Measurements from ENCODE around the gene OR6S1. TPM values are rescaled to one million over a fixed set of nuclear protein-coding genes. Genes with fewer than 3 reads are reported as not detected.
A peak's percentile ranks its signal among the peaks of the same experiment; 100 is the strongest.

The OR6S1 gene
- total and polyA plus RNA-seq, 2 of the 8 experiments (the other 6 are each of a cell fraction or from before 2014, with no cell fraction given), result not detected

DNA sequence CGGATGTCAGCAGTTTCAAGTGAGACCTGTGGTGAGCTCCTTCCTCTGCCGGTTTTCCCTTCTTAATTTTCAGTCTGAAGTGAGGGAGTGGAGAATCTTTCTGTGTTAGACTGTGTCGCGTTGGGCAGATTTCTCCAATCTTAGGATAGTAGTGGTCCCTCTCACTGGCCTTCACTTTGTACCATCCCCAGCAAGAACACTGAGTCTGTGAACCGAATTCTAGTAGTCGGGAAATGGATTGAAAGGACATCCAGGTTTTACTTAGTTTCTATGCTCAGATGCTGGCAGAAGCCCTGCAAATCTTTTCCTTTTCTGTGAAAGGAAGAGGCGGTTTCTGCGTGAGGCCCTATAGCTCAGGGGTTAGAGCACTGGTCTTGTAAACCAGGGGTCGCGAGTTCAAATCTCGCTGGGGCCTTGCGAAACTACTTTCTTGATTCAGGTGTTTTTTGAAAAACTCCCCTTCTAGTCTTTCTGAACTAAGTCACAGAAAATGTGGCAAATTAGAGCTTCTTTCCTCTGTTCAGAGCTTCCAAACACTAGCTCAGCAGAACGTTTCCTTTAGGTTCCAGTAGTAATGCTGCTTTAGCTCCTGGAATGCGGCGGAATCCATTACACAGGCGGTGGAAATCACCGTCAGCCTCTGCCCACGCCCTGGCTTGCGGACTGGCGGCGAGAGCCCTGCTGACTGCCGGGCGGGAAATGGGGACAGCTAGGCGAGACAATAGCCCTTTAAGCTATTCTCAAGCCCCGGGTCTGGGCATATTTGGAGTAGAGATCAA lies 40.0 kb upstream of the OR6S1 start (continued):
- TF ChIP-seq, protein P1, sequence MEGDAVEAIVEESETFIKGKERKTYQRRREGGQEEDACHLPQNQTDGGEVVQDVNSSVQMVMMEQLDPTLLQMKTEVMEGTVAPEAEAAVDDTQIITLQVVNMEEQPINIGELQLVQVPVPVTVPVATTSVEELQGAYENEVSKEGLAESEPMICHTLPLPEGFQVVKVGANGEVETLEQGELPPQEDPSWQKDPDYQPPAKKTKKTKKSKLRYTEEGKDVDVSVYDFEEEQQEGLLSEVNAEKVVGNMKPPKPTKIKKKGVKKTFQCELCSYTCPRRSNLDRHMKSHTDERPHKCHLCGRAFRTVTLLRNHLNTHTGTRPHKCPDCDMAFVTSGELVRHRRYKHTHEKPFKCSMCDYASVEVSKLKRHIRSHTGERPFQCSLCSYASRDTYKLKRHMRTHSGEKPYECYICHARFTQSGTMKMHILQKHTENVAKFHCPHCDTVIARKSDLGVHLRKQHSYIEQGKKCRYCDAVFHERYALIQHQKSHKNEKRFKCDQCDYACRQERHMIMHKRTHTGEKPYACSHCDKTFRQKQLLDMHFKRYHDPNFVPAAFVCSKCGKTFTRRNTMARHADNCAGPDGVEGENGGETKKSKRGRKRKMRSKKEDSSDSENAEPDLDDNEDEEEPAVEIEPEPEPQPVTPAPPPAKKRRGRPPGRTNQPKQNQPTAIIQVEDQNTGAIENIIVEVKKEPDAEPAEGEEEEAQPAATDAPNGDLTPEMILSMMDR (IDR thresholded peaks at IDR 0.05; ENCODE audit: control extremely low read depth in 1 of 3, insufficient read depth in 1 of 3, low read depth in 1 of 3, low read length in 3 of 3), result no peak
- TF ChIP-seq CBX5 (IDR thresholded peaks at IDR 0.05; ENCODE audit: low read depth, low read length) (no peak), POLR2AphosphoS5 (IDR thresholded peaks at IDR 0.05; ENCODE audit: low read depth, low read length) (no peak), CREB1 (IDR thresholded peaks at IDR 0.05) (no peak), RBBP5 (IDR thresholded peaks at IDR 0.05; ENCODE audit: borderline replicate concordance, low read depth, low read length) (0 out of 2 replicates have a peak, but pooled peaks have one; percentile 58), TBP (IDR thresholded peaks at IDR 0.05; ENCODE audit: low read depth, low read length) (peak; percentile 99), POU5F1 (IDR thresholded peaks at IDR 0.05; ENCODE audit: low read depth, low read length) (peak; percentile 79; the same call in 1 of the 2 replicates), SIRT6 (IDR thresholded peaks at IDR 0.05; ENCODE audit: low read length) (no peak), EGR1 (IDR thresholded peaks at IDR 0.05; ENCODE audit: borderline replicate concordance, low read depth, low read length) (no peak), NANOG (IDR thresholded peaks at IDR 0.05; ENCODE audit: insufficient read depth, low read depth, low read length, poor library complexity, severe bottlenecking) (no peak), RAD21 (IDR thresholded peaks at IDR 0.05 in 1 of 2, conservative IDR thresholded peaks at IDR 0.05 in 1 of 2; ENCODE audit: low read depth in 2 of 2, low read length in 2 of 2) (no peak), RFX5 (IDR thresholded peaks at IDR 0.05; ENCODE audit: borderline replicate concordance, low read depth, low read length) (0 out of 2 replicates have a peak, but pooled peaks have one; percentile 25), SIX5 (IDR thresholded peaks at IDR 0.05; ENCODE audit: low read depth, low read length) (no peak), CHD1 (IDR thresholded peaks at IDR 0.05; ENCODE audit: low read depth, low read length) (no peak), CBX8 (IDR thresholded peaks at IDR 0.05; ENCODE audit: borderline replicate concordance, low read depth, low read length) (no peak), KDM1A (IDR thresholded peaks at IDR 0.05; ENCODE audit: borderline replicate concordance, low read length) (peak; percentile 38; the same call in 1 of the 2 replicates), ZNF274 (IDR thresholded peaks at IDR 0.05; ENCODE audit: borderline replicate concordance, extremely low read depth, low read length) (no peak), YY1 (IDR thresholded peaks at IDR 0.05; ENCODE audit: low read depth, low read length) (no peak; the same call in 1 of the 2 replicates), SRF (IDR thresholded peaks at IDR 0.05; ENCODE audit: low read depth, low read length) (no peak), SP2 (IDR thresholded peaks at IDR 0.05; ENCODE audit: low read length) (no peak), HDAC2 (IDR thresholded peaks at IDR 0.05; ENCODE audit: borderline replicate concordance in 1 of 2, low read depth in 2 of 2, low read length in 2 of 2) (no peak)
